ENCODE data around the gene NCBP2L.

Gene NCBP2L

DNA sequence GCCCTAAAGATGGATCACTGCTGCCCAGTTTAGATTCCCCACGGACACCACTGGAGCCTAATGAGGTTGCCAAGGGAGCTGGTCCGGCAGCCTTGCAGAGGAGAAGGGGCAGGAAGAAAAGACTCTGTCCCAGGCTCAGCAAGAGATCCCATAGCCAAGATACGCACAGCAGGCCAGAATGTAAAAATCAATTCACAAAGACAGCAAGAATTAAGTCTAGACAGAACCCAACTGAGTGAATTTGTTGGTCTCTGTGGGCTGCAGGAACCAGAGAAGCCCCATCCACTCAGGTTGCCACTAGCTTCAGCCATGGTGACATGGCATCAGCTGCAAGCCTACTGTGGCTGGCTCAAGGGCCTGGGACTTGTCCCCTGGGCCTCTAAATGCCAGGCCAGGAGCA, 24.8 kb upstream of the NCBP2L start:
- no peak for DNase-seq (ENCODE audit: low spot score)

DNA sequence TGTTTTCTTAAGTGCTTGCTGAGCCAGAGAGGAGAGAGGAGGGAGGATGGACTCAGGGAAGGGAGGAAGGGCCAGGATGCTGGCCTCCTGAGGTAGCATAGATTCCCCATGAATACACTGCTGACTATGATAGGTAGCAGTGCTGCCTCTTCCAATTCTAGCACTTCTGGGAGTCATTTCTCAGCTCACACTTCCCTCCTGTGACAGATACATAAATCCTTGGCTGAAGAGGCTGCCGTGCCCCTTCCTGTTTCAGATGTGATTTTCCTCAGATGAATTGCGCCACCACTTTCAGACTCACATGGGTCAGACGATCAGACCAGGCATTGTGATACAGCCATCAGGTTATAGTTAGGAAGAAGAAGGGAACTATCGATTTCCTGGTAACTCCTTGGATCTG, 24.3 kb upstream of the NCBP2L start:
- DNase-seq (ENCODE audit: low spot score) = no peak

DNA sequence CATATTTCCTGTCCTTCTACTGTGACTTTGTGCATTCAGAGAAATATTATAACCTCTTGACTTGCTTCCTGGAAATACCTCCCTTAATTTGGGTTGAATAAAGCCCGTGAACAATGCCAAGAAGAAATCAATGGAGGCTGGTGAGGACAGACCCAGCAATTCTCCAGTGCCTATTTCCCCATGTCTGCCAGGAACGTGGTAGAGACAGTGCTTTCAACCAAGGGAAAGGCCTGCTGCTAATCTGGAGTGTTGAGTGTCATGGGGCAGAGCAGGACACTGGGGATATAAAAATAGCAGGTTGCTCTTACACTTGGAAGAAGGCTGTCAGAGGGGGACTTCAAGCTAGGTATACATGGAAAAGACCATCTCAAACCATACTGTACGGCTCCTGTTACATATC, 21.8 kb upstream of the NCBP2L start:
- no peak for DNase-seq (ENCODE audit: low spot score)

GRCh38 chrX:107758231-107758766, 19.2 kb upstream of the NCBP2L start:
- no peak for DNase-seq (ENCODE audit: low spot score)

GRCh38 chrX:107760304-107761077, 17.0 kb upstream of the NCBP2L start:
- no peak for DNase-seq (ENCODE audit: low spot score)

GRCh38 chrX:107763647-107764046, 13.9 kb upstream of the NCBP2L start:
- DNase-seq (ENCODE audit: low spot score) = no peak

DNA sequence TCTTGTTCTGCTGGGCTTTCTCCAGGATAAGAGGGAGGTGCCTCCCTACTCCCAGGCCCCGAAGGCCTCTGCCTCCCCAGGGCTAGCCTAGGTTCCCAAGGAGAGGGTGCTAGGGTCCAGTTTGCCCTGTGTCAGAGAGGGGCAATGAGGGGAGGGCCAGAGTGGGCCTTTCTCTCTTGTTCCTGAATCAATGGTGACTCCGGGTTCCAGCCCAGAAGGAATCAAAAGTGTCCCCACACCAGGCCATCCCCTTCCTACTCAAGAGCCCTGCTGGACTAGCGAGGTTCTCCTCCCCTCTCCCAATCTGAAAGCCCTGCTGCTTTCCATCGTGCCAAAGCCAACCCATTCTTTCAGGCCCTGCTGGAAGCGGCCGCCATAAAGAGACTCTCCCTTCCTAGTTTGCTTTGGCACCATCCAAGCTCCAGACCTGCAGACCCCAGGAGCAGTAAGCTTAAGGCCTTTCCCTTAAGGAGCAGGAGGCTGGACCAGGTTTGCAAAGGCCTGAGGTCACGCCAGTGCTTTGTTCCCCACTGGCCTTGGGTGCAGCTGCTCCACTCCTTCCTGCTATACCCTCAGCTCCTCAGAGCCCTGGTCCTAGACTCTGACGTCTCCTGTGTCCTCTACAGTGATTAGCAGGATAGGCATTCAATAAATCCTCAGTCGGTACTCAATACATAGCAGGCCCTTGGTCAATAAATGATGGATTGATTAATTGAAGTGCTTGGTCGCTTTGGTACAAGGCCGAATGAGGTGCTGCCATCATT, 12.5 kb upstream of the NCBP2L start:
- no peak for DNase-seq (ENCODE audit: low spot score)

GRCh38 chrX:107766470-107767150, 10.9 kb upstream of the NCBP2L start:
- peak; percentile 75 for DNase-seq (ENCODE audit: low spot score)

DNA sequence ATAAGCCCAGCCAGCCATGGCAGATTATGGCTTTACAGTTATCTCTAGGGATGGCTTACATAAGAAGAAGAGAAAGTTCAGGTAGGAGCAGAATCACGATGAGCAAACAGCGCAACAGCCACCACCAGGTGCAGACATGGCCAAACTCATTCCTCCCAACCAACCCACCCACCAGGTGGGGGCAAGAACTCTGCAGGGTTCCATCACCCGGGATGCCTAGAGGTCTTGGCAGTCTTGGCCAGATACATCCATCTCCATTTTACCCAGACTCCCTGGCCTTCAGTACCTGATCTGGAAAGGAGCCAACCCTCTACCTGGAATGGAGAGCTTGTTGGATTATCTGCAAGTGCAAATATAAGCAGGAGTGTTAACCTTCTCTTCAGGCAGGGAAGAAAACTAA, 9.5 kb upstream of the NCBP2L start:
- DNase-seq (ENCODE audit: low spot score) = no peak

GRCh38 chrX:107769581-107770317, 7.8 kb upstream of the NCBP2L start:
- DNase-seq (ENCODE audit: low spot score) = no peak

GRCh38 chrX:107773206-107773605, 4.3 kb upstream of the NCBP2L start:
- no peak for DNase-seq (ENCODE audit: low spot score)

GRCh38 chrX:107773906-107774435, 3.6 kb upstream of the NCBP2L start:
- DNase-seq (ENCODE audit: low spot score) = no peak

DNA sequence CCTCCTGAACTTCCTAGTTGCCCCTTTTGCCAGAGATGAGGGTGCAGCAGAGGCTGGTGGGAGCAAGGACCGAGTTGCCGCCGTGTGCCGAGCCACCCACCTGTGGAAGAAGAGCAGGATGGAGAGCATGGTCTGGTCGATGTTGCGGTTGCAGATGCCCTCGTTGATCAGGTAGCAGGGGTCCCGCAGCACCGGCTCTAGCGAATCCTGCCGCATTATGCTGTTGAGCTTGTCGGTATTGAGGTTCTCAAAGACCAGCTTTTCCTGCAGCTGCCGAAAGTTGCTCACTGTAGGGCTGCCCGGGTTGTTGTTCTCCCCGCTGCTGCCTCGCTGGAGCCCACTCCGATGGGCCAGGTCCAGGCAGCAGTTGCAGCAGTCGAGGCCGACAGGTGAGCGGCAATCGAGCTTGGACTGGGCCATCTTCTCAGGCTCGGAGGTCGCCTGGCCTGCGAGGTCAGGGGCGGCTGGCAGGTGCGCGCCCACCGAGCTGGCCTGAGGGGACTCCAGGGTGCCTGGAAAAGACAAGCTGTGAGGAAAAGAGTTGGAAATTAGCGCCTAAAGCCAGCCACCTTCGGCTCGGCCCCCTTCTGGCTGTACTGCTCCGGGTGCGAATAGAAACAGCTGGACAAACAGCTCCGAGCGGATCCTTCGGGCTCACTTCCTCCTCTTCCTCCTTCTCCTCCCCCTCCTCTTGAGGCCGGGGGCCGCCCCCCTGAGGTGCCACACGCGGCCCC, 2.4 kb upstream of the NCBP2L start:
- no peak for DNase-seq (ENCODE audit: low spot score)

DNA sequence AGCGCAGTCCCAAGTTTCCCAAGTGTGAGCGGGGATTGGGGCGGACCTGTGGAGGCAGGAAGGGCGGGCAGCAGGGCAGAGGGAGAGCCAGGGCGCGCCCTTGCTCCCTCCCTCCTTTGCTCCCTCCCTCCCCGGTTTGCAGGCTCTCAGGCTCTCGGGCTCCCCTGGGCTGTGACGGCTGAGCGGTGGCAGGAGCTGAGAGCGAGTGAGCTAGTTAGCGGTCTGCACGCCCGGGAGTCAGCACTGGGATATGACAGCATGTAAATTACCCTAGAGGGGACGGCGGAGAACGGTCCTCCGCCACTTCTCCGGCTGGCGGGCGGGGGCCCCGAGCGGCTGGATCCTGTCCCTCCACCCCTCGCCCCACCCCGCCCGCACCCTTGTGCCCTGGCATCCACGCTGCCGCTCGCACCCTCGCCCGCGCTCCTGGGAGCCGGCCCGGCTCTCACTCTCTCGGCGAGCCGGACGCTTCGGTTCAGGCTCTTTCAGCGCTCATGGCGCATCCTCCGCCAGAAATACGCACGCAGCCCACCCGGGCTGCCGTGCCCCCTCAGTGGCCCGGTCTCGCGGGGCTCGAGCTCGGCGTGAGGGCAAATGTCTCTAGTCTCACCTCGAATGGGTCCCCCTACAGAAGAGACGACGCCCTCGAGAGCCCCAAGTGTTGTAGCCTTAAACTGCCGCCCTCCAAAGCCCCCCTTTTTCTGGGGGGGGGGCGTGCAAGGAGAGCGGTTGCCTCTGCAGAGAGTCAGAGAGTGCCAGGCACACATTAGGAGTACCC, 1.6 kb upstream of the NCBP2L start, which contains the start of gene TSC22D3:
TSC22D3 (minus strand) TSS at position 54 of the 778 bp plus-strand sequence. CDS start 368 bp downstream, outside the sequence.
- peak; percentile 83 for DNase-seq (ENCODE audit: low spot score)

DNA sequence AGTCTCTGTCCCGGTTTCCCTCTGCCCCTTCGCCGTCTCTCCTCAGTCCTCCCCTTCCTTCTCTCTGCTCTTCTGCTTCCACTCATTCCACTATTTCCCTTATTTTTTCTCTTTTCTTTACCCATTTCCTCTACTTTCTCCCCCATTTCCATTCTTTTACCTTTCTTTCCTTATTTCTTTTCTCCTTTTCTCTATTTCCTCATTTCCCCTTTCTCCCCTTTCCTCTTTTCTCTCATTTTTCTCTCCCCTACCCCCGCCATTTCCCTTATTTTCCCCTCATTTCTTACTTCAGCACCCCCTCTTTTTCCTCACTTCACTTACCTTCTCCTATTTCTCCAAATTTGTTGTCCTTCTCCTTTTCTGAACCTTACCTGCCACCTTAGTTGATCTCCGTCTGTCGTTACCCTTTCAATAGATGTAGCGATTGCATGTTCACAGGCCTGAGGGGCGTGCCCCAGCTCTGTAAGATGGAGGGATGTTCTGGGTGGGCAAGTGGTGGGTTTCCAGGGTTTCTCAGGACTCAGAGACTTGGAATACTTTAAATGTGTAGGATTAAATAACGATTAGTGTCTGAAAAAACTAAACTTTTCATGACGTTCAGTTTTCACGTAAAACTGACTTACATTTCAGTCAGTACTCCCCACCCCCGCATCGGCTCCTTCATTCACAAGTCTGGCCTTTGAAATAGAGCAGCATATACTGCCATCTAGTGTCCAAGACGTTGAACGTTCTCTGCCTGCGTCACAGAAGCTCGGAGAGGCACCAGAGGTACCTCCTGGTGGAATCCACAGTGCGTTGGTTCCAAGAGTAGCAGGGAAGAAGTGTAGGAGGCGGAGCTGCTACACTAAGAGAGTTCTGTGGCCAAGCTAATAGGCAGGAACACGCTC, 641 bp upstream of the NCBP2L start:
- DNase-seq (ENCODE audit: low spot score) = peak; percentile 86

DNA sequence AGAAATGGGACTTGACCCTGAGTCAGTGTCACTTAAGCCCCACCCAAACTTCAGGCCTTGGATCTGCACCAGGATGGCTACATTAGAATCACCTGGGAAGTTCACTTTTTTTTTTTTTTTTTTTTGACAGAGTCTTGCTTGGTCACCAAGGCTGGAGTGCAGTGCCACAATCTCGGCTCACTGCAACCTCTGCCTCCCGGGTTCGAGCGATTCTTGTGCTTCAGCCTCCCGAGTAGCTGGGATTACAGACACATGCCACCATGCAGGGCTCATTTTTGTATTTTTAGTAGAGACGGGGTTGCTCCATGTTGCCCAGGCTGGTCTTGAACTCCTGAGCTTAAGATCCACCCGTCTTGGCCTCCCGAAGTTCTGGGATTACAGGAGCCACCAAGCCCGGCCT, 3.0 kb downstream of the NCBP2L start:
- no peak for DNase-seq (ENCODE audit: low spot score)

DNA sequence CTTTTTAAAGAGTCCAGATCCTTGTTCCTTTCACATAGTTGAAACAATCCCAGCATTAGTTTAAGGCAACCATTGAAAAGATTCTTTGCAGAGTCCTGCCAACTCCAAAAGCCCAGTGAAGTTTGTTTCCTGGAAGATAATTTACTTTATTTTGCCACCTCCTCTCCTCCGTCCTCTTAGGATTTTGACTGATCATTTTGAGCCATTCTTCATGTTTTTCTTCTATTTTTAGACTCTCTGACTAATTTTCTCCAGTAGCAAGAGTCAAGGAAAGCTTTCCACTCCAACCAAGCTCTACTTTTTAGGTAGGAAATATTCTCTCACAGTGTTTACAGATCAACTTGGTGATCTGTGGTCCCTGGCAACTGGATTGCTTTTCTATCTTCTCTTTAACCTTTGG, 10.3 kb downstream of the NCBP2L start:
- no peak for DNase-seq (ENCODE audit: low spot score)

GRCh38 chrX:107804427-107804826, 26.9 kb downstream of the NCBP2L start:
- no peak for DNase-seq (ENCODE audit: low spot score)

GRCh38 chrX:107805179-107805578, 27.6 kb downstream of the NCBP2L start:
- no peak for DNase-seq (ENCODE audit: low spot score)

All from kidney tubule cell (primary cell).